HG03060 (cell line): ENCODE results near the gene SNRPF.
"Not testable (repeated sequence)": the region's sequence is repeated elsewhere in the genome, so short reads cannot be mapped to it uniquely, and the experiment has no call there.

Experiments
- ATAC-seq: cut with Tn5 transposase; IDR thresholded peaks from one replicate; pipeline ENCODE4 v1.9.1; 2021; ENCODE audit warnings: low read depth, moderate number of reproducible peaks; ENCODE audit not compliant: unreplicated experiment

Gene SNRPF

DNA sequence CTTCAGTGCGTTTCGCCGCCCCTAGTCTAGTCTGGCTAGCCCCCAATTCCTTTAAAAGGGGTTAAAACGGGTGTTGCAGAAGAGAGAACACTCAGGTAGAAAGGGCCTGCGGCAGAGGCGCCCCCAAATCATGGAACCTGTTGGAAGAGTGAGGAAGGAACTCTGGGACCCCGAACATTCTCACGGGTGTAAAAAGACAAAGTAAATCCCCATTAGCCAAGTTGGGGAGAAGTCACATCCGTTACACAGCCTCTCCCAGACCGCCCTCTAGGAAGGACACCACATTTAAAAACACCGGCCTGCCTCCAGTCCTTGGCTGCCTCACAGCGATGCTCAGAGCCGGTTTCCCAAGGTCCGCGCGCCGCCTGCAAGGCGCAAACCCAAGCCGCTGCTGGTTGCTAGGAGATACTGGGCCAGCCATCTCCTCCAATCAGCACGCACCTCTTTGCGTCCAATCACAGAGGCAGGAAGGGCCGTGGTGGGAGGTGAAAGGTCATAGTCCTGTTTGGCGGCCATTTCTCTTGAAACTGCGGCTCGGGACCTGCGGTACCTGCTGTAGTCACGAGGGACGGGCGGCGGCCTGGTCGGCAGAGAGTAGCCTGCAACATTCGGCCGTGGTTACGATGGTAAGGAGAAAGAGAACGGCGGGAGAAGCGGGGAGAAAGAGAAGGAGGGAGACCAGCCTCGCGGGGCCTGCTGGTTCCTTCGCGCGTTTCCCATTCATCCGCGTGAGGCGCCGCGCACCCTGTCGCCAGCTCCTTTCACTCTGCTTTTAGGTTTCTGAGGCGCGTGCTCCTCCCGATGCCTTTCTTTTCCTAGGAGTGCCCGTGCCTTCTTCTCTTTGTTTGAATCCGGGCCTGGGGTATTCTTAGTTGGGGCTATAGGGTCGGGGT, at the start of gene SNRPF:
Gene SNRPF, plus strand, starts transcription at position 502 of the 893 bp plus-strand sequence. Its CDS starts 122 bp downstream, at position 624.
- peak; percentile 97 for ATAC-seq

DNA sequence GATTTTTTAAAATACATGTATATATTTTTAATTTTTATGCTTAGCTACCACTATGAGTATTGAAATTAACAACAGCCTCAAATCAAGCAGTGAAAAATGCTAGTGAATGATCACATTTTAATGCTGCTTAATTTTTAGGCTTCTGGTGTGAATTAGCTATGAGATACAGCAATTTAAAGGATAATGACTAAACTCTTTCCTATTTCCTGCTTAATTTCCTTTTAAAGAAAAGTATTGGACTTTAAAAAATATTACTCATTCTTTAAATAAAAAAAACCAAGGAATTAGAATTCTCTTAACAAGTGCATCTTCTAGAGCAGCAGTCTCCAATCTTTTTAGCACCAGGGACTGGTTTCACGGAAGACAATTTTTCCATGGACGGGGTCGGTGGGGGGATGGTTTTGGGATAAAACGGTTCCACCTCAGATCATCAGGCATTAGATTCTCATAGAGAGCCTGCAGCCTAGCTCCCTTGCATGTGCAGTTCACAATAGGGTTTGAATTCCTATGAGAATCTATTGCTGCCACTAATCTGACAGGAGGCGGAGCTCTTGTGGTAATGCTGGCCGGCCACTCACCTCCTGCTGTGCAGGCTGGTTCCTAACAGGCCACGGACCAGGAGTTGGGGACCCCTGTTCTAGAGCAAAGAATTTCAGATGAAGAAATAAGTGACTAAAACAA, 49.6 kb upstream of the SNRPF start:
- ATAC-seq, result no peak

DNA sequence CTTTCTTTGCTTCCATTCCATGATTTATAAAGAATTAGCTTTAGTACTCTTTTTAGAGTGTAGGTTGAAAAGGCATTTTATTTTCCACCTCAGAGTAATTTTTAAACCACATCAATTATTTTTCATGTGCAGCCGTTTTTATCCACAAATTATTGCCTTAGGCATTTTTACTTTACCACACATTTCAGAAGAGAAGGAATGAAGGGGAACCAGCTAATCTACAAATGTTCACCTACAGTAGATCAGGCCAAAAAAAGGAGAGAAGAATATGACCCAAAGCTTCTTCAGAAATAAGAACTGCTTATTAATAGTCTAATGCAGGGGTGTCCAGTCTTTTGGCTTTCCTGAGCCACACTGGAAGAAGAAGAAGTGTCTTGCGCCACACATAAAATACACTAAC, 48.3 kb upstream of the SNRPF start:
- ATAC-seq, result no peak

DNA sequence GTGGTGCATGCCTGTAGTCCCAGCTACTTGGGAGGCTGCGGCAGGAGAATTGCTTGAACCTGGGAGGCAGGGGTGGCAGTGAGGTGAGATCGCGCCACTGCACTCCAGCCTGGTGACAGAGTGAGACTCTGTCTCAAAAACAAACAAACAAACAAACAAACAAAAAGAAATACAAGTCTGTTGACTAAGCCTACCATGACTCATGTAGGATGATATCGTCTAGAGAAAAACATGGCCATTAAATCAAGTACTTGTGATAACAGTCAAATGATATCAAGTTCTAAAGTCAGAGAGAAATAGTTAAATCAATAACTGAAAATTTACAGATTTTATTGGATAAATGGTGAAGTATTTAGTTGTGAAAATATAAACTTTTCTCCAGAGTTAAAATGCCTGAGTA, 46.6 kb upstream of the SNRPF start:
- not testable (repeated sequence) for ATAC-seq

DNA sequence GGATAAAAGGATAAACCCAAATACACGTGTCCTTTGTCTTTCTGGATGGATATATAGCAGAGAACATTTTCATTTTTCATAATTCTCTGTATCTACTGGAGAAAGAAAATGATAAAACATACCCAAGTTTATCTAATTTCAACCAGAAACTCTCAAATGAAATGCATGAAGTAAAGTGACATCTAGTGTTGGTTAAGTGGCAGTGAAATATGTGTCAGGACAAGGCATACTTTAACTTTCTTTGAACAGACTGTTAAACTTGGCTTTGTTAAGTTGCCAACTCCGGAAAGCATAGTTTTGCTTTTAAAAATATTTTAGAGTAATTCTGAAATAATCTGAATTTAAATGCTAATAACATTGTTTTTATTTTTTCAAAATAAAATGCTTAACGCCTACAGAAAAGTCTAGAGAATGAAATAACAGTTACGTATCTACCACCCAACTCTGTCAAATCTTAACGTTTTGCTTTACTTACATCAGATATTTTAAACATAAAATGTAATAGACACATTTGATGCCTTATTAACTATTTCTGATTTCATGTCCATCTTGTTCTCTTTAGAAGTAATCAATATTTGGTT, 43.0 kb upstream of the SNRPF start:
- no peak for ATAC-seq

DNA sequence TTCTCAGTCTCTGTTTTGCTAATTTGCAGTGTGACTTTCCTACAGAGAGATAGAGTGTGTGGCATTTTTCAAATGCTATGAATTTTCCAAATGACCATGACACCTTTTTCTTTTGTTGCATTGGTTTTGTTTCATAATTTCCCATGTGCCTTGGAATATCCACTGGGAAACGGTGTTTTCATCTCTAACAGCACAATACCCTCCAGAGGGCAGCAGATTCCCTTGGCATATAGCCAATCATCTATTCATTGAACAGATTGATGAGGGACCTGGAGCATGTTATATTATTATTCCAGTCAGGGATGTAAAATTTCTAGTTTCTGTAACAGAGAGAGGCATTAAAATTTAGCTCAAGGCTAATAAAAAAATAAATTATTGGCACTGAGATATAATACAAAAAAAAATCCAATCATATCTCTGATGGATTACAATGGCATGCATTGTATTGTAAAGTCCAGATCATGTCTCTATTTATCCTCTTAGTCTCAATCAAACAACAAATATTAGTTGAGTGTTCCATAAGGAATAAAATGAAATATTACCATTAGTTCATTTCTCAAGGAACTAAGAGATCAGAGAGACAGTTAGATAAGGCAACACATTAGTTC, 38.6 kb upstream of the SNRPF start:
- no peak for ATAC-seq

DNA sequence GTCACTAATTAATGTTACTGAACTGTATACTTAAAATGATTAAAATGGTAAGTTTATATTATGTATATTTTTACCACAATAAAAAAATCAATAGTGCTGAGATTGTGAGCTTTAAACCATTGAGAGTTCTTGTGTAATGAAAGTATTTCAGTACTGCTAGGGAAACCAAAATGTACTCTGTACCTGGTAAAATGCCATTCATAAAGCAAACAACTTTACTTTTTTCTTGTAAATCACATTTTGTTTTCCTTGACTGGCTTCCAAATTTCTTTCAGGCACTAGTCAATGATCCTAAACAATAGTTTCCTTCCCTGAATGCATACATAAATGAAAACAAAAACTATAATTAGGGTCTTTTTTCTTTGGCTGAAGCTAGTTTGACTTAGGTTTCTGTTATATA, 29.4 kb upstream of the SNRPF start:
- no peak for ATAC-seq

DNA sequence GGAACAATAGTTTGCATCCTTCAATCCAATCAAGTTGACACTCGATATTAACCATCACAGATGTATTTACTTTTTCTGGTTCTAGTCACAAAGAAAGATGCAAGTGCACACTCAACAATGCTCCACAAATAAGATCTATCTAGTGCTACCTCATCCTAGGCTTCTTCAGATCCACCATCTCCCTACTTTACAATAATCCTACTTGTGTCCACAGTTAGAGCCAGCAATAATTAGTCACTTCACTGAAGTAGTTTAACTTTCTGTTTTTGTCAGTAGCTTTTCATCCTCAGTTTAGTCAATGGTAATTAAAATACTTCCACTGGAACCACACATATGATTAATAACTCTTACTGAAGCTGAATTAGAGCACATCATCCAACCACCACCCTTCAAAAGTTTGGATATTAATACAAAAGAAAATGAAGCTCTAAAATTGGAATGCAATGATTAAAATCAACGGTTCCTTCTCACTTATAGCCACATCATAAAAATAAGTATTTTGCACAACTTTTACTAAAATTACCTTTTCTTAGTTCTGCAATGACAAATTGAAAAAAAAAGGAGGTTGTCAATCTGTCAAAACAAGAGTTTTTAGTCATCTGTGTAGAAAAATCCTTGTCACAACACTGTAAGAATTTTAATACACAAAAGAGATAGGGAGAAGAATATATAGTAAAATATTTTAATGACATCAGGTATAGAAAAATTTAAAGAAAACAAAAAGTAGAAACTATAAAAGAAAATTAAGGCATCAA, 28.2 kb upstream of the SNRPF start:
- ATAC-seq, result no peak

DNA sequence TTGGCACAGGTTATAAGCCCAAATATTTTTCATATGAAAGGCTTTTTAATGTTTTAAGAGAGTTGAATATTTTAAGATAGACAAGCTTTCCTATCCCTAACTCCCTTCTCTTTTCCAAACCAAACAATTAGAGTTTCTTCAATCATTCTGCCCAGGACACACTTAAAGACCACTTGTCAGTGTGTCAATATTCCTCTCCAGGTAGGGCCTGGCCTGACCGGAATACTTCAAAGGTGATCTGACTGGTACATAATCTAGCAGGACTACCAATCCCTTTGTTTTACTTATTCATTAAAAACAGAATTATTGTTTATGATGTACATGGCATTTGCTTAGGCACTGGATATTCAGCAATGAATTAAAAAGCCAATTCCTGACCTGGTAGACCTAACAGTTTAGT, 24.2 kb upstream of the SNRPF start:
- no peak for ATAC-seq

DNA sequence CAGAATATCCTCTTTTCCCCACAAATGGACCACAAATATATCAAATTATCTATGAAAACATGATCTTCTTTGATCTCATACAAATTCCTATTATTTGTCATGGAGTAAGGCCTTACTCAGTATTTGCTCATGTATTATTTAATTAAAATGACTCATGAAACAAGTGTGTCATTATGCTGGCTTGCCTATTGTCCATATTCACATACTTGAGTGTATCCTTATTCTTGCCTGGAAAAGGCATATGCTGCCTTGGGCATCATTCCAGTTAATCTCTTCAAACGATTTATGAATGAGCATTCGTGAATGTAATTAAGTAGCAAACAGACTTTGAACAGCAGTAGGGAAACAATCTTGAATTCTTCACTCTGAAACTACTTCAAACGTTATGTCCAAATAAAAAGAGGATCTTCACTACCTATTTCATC, 22.6 kb upstream of the SNRPF start:
- no peak for ATAC-seq

DNA sequence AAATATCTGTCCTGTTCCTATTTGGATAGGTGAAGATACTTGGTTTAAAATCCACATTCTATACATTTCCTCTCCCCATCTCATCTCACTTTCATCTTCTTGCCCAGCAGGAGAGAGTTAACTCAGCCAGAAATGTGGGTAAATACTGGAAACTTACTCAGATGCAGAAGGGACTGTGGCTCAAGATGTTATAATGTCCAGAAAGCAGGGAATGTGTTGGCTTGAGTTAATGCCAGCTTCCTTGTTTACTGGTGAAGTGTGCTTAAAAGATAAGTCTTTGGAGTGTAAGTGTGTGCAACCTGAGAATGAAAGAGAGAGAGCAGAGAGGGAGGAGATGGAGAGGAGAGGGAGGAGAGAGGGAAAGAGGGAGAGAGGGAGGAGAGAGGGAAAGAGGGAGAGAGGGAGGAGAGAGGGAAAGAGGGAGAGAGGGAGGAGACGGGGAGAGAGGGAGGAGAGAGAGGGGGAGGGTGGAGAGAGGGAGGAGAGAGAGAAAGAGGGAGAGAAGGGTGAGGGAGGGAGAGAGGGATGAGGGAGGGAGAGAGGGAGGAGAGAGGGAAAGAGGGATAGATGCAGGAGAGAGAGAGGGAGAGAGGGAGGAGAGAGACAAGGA, 22.0 kb upstream of the SNRPF start:
- ATAC-seq, result no peak

DNA sequence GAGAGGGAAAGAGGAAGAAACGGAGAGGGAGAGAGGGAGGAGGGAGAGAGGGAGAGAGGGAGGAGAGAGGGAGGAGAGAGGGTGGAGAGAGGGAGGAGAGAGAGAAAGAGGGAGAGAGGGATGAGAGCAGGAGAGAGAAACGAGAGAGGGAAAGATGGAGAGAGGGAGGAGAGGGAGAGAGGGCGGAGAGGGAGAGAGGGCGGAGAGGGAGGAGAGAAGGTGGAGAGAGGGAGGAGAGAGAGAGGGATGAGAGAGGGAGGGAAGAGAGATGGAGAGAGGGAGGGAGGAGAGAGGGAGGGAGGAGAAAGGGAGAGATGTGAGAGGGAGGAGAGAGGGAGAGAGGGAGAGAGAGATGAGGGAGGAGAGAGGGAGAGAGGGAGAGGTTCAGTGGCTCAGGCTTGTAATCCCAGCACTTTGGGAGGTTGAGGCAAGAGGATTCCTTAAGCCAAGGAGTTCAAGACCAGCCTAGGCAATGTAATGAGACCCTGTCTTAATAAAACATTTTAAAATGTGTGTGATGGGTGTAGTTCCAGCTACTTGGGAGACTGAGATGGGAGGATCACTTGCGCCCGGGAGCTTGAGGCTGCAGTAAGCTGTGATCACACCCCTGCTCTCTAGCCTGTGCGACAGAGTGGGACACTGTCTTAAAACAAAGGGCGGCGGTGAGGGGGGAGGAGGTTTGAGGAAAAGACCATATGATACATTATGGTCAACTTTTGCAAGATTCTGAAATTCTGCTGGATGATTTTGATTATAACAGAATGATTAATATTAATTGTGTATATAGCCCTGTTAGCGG, 21.3 kb upstream of the SNRPF start:
- ATAC-seq, result no peak

DNA sequence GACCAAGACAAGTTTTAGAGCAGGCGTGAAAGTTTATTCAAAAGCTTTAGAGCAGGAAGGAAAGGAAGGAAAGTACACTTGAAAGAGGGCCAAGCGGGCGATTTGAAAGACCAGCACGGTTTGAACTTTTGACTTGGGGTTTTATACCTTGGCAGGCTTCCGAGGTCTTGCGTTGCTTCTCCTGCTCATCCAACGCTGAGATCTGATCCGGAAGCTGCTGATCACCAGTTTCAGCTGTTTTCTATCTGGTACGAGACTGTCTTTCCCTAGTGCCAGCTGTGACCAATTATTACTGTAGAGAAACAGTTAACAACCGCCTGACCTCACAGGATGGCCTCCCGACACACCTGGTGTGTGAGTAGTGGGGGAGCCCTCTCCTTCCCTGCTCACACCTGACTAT, 20.6 kb upstream of the SNRPF start:
- ATAC-seq, result no peak

DNA sequence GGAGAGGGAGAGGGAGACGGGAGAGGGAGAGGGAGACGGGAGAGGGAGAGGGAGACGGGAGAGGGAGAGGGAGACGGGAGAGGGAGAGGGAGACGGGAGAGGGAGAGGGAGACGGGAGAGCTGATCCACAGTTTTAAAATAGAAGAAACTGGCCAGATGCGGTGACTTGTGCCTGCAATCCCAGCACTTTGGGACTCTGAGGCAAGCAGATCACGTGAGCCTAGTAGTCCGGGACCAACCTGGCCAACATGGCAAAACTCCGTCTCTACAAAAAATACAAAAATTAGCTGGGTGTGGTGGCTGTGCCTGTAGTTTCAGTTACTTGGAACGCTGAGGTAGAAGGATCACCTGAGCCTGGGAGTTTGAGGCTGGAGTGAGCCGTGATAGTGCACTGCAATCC, 16.3 kb upstream of the SNRPF start:
- ATAC-seq, result not testable (repeated sequence)

DNA sequence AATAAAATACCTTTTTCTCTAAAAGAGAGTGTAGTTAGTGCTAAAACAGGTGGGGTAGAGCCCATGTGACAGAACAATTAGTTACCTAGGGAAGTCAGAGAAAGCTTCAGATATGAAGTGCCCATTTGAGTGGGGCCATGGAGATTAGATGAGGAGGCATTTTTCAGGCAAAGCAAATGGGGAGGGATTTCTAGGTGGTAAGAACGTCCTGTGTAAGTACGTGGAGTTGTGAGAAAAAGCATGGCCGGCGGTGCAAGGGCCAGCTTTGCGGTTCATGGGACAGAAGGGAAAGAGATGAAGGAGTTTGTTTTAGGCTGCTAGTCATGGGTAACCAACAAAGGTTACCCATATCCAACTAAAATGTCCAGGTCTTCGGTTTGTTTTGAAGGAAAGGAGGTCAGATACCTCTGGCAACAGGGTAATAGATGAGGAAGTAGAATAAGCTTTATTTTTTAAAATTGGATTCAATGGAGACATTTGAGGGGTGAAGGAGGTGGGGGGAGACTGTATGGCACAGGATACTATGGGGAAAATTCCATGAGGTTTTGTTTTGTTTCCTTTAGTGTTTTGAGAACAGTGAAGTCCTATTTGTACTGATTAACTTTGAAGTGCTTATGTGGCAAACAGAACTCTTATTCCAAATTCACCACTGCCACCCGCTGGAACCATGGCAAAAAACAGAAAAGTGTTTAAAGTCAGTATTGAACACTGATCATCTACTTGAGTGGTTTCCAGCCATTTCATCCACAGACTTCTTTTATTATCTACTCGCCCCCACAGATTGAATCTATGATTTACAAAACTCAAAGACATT, 10.0 kb upstream of the SNRPF start:
- ATAC-seq, result no peak

DNA sequence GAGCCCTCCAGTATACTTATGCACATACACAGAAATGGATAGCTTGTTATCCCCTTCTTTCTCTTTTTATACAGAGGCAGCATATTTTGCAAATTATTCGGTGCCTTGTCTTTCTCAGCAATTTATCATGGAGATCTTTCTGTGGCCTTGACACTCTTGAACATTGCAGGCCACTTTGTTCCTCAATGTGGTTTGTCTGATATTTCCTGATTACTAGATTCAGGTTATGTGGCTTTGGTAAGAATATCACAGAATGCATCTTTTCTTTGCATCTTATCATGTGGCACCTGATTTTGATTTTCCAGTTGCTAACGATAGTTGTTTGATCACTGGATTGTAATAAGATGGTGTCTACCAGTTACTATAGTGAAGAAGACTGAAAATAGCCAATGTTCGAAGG, 7.1 kb upstream of the SNRPF start:
- no peak for ATAC-seq

DNA sequence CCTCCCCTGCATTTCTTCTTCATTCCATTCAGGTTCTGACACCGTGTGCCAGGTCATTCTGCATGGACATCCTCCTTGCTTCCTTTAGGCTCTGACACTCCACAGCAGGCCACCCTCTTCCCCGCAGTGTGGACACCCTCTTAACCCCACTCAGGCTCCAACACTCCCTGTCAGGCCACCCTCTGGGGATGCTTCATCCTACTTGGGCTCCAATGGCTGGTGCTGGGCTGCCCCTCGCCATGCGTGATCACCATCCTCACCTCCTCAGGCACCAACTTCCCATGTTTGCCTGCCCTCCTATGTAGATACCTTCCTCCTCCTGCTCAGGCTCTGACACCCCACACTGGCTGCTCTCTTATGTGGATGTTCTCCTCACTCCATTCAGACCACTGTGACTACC, 6.6 kb upstream of the SNRPF start:
- no peak for ATAC-seq

DNA sequence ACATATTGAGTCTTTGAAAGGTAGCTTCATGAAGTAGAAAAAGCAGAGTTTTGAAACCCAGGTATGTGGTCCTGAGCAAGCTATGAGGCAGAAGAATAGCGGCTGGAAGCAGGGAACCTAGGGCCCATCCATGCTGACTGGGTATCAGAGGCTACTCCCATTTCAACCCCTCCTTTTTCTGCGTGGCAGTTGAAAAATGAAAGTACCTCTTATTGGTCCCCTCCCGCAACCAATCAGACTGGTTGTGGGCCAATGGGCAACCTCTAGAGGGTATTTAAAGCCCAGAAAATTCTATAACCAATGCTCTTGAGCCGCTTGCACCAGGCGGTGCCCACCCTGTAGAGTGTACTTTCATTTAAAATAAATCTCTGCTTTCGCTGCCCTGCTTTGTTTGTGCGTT, 1.6 kb upstream of the SNRPF start:
- no peak for ATAC-seq
